Hepatocyte (in vitro differentiated cells): ENCODE data around the gene KRTAP10-8. TPM values are rescaled to one million over a fixed set of nuclear protein-coding genes. Genes with fewer than 3 reads are reported as not detected.
"Not testable (repeated sequence)": the region's sequence is repeated elsewhere in the genome, so short reads cannot be mapped to it uniquely, and the experiment has no call there.

ENCODE experiments used
- DNase-seq: peaks from one replicate; pipeline ENCODE4 v3.0.0-alpha.2; 2016; ENCODE audit warnings: low spot score
- H2AFZ ChIP-seq: fragments of 200-600 bp; sonication (generic); 2 replicates; pipeline ENCODE4 v1.6.0; 2016; ENCODE audit warnings: antibody characterized with exemption, mild to moderate bottlenecking
- H3K27ac ChIP-seq: fragments of 200-600 bp; sonication (generic); 2 replicates; pipeline ENCODE4 v1.5.1; 2016; ENCODE audit warnings: mild to moderate bottlenecking
- H3K27me3 ChIP-seq: fragments of 200-600 bp; sonication (generic); 2 replicates; pipeline ENCODE4 v1.6.1; 2016
- H3K36me3 ChIP-seq: fragments of 200-600 bp; sonication (generic); replicated peaks from 2 replicates; pipeline ENCODE4 v1.5.1; 2016; ENCODE audit warnings: low read depth; ENCODE audit not compliant: insufficient read depth
- H3K4me1 ChIP-seq: fragments of 200-600 bp; sonication (generic); 2 replicates; pipeline ENCODE4 v1.5.1; 2016; ENCODE audit warnings: mild to moderate bottlenecking, moderate library complexity; ENCODE audit not compliant: insufficient read depth
- H3K4me2 ChIP-seq: fragments of 200-600 bp; sonication (generic); 2 replicates; pipeline ENCODE4 v1.6.0; 2016
- H3K4me3 ChIP-seq: fragments of 200-600 bp; sonication (generic); 2 replicates; pipeline ENCODE4 v1.5.1; 2016; ENCODE audit warnings: mild to moderate bottlenecking
- H3K79me2 ChIP-seq: fragments of 200-600 bp; sonication (generic); 2 replicates; pipeline ENCODE4 v1.6.0; 2017; ENCODE audit warnings: mild to moderate bottlenecking
- H3K9me2 ChIP-seq: fragments of 200-600 bp; sonication (generic); replicated peaks from 2 replicates; pipeline ENCODE4 v1.6.0; 2017; ENCODE audit warnings: mild to moderate bottlenecking; ENCODE audit not compliant: insufficient read depth
- H3K9me3 ChIP-seq: fragments of 200-600 bp; sonication (generic); 2 replicates; pipeline ENCODE4 v1.5.1; 2016; ENCODE audit warnings: low read depth, mild to moderate bottlenecking
- H4K20me1 ChIP-seq: fragments of 200-600 bp; sonication (generic); 2 replicates; pipeline ENCODE4 v1.6.0; 2016; ENCODE audit warnings: mild to moderate bottlenecking; ENCODE audit not compliant: insufficient read depth, poor library complexity, severe bottlenecking
- EZH2 ChIP-seq: fragments of 200-600 bp; sonication (generic); IDR thresholded peaks from 2 replicates; pipeline ENCODE4 v1.6.1; 2016; ENCODE audit warnings: antibody characterized with exemption, mild to moderate bottlenecking, borderline replicate concordance
- EZH2phosphoT487 ChIP-seq: fragments of 200-600 bp; sonication (generic); IDR thresholded peaks from one replicate; pipeline ENCODE4 v1.6.1; 2018; ENCODE audit warnings: antibody characterized with exemption, mild to moderate bottlenecking, low read depth, moderate library complexity; ENCODE audit not compliant: unreplicated experiment, severe bottlenecking
- WGBS: methylation state at CpG from one replicate; pipeline ENCODE4 v1.1.6; 2016; ENCODE audit warnings: low lambda C conversion rate; ENCODE audit errors: missing lambda C conversion rate; 5-methylcytosine and 5-hydroxymethylcytosine counted together
- polyA plus RNA-seq: library from polyadenylated mRNA; unstranded; fragments of >200 nt; fragmentation: Nextera tagmentation; extraction: Ambion mirVana; gene quantifications from 2 replicates; pipeline ENCODE4 v1.2.1, GENCODE V29; 2016
- total RNA-seq: library from RNA; depleted of rRNA; stranded (reverse); fragments of >200 nt; gene quantifications from 2 replicates; pipeline ENCODE4 v1.2.3, GENCODE V29; 2014
- TF ChIP-seq, protein P1 (sequence below): fragments of 200-600 bp; sonication (generic); IDR thresholded peaks from 2 replicates; pipeline ENCODE4 v1.5.1; 2016; ENCODE audit warnings: antibody characterized with exemption, mild to moderate bottlenecking; ENCODE audit not compliant: poor library complexity

KRTAP10-8 gene
- total and polyA plus RNA-seq, 2 experiments from 2014 or later = not detected

DNA sequence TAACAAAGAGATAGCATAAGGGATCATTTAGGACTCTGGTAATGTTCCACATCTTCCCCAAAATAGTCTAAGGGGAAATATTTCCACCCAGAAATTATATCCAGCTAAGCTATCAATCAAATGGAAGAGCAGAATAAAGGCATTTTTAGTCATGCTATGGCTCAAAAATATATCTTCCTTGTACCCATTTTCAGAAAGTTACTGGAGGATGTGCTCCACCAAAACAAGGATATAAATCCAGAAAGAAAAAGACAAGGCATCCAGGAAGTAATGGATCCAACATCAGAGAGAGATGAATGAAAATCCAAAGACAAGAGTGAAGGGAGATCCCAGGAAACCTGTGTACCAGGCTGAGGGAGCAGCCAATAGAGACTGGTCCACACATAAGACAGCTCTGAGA is 2.7 kb upstream of the KRTAP10-8 start:
- no peaks in the 10 kb centered on the region for H3K4me1 ChIP-seq
- H3K27ac ChIP-seq = no peak overlapping the region
- no peaks in the 10 kb centered on the region for H3K9me3 ChIP-seq
- no peaks in the 10 kb centered on the region for H3K27me3 ChIP-seq
- H4K20me1 ChIP-seq = no peaks in the 10 kb centered on the region
- no peak overlapping the region for H3K4me3 ChIP-seq
- DNase-seq = no peak
- H3K36me3 ChIP-seq = no peaks in the 10 kb centered on the region
- H3K79me2 ChIP-seq = no peaks in the 10 kb centered on the region
- TF ChIP-seq, protein P1, sequence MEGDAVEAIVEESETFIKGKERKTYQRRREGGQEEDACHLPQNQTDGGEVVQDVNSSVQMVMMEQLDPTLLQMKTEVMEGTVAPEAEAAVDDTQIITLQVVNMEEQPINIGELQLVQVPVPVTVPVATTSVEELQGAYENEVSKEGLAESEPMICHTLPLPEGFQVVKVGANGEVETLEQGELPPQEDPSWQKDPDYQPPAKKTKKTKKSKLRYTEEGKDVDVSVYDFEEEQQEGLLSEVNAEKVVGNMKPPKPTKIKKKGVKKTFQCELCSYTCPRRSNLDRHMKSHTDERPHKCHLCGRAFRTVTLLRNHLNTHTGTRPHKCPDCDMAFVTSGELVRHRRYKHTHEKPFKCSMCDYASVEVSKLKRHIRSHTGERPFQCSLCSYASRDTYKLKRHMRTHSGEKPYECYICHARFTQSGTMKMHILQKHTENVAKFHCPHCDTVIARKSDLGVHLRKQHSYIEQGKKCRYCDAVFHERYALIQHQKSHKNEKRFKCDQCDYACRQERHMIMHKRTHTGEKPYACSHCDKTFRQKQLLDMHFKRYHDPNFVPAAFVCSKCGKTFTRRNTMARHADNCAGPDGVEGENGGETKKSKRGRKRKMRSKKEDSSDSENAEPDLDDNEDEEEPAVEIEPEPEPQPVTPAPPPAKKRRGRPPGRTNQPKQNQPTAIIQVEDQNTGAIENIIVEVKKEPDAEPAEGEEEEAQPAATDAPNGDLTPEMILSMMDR = no peak
- TF ChIP-seq EZH2phosphoT487 = no peak
- TF ChIP-seq EZH2 = no peak
- H2AFZ ChIP-seq = no peak overlapping the region
- no peaks in the 10 kb centered on the region for H3K9me2 ChIP-seq
- no peak overlapping the region for H3K4me2 ChIP-seq

DNA sequence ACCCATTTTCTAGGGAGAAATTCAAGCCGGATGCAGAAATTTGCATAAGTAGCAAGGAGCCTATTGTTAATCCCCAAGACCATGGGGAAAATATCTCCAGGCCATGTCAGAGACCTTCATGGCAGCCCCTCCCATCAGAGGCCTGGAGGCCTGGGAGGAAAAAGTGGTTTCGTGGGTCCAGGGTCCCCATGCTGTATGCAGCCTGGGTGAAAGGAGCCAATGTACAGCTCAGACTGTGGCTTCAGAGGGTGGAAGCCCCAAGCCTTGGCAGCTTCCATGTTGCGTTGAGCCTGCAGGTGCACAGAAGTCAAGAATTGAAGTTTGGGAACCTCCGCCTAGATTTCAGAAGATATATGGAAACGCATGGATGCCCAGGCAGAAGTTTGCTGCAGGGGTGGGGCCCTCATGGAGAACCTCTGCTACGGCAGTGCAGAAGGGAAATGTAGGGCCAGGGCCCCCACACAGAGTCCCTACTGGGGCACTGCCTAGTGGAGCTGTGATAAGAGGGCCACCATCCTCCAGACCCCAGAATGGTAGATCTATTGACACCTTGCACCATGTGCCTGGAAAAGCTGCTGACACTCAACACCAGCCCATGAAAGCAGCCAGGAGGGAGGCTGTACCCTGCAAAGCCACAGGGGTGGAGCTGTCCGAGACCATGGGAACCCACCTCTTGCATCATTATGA is 1.6 kb upstream of the KRTAP10-8 start:
- not testable (repeated sequence) for DNase-seq, H3K4me1 ChIP-seq, H3K36me3 ChIP-seq, H4K20me1 ChIP-seq, H3K27ac ChIP-seq, H3K79me2 ChIP-seq, H3K9me2 ChIP-seq, H3K27me3 ChIP-seq, H3K9me3 ChIP-seq, H2AFZ ChIP-seq, H3K4me2 ChIP-seq, H3K4me3 ChIP-seq
- 92% methylated on average over 7 of the region's 7 CpGs for WGBS

- Histone ChIP-seq H2AFZ (no peak overlapping the region), H3K27me3 (no peaks in the 10 kb centered on the region), H3K79me2 (no peaks in the 10 kb centered on the region), H3K4me1 (no peaks in the 10 kb centered on the region), H3K27ac (no peak overlapping the region), H4K20me1 (no peaks in the 10 kb centered on the region), H3K4me3 (no peak overlapping the region), H3K4me2 (no peak overlapping the region), H3K36me3 (no peaks in the 10 kb centered on the region), H3K9me3 (no peaks in the 10 kb centered on the region), H3K9me2 (no peaks in the 10 kb centered on the region)
- WGBS = 93% methylated on average over 4 of the region's 4 CpGs
- no peak for TF ChIP-seq EZH2phosphoT487
- TF ChIP-seq EZH2 = no peak
- TF ChIP-seq, protein P1 = no peak
- no peak for DNase-seq
Observed at GRCh38 chr21:44611551-44611950, 328 bp upstream of the KRTAP10-8 start.

DNA sequence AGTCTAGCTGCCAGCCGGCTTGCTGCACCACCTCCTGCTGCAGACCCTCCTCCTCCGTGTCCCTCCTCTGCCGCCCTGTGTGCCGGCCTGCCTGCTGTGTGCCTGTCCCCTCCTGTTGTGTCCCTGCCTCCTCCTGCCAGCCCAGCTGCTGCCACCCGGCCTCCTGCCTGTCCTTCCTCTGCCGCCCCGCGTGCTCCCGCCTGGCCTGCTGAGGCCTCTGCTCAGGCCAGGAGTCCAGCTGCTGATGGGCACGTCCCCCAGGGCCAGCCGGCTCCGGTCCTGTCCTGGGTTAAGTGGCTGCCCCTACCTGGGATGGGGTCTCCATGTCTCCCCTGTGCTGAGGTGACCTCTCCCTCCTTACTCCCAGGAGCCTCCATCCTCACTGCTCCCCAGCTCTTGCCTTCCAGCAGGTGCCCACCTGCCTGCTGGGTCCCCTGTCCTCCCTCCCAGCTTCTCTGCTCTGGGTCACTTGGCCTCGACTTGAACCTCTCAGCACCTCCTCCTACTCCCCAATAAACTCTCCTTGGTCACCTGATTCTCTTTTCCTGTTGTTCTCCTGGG is 870 bp downstream of the KRTAP10-8 start:
- no peak overlapping the region for H3K27ac ChIP-seq
- WGBS = 94% methylated on average over 12 of the region's 13 CpGs
- no peaks in the 10 kb centered on the region for H3K36me3 ChIP-seq
- no peaks in the 10 kb centered on the region for H3K79me2 ChIP-seq
- H2AFZ ChIP-seq = no peak overlapping the region
- H3K27me3 ChIP-seq = no peaks in the 10 kb centered on the region
- no peaks in the 10 kb centered on the region for H3K4me1 ChIP-seq
- H3K9me2 ChIP-seq = no peaks in the 10 kb centered on the region
- no peaks in the 10 kb centered on the region for H3K9me3 ChIP-seq
- H3K4me3 ChIP-seq = no peak overlapping the region
- no peak overlapping the region for H3K4me2 ChIP-seq
- TF ChIP-seq EZH2phosphoT487 (no peak), EZH2 (no peak)
- TF ChIP-seq, protein P1 = no peak
- H4K20me1 ChIP-seq = no peaks in the 10 kb centered on the region
- DNase-seq = no peak
